GM21717 (cell line): ENCODE results near the gene CCDC97.
A peak's percentile ranks its signal among the peaks of the same experiment; 100 is the strongest.

ENCODE experiments used
- ATAC-seq: cut with Tn5 transposase; IDR thresholded peaks from one replicate; pipeline ENCODE4 v1.9.1; 2021; ENCODE audit warnings: mild to moderate bottlenecking, moderate library complexity; ENCODE audit not compliant: unreplicated experiment

The CCDC97 gene

DNA sequence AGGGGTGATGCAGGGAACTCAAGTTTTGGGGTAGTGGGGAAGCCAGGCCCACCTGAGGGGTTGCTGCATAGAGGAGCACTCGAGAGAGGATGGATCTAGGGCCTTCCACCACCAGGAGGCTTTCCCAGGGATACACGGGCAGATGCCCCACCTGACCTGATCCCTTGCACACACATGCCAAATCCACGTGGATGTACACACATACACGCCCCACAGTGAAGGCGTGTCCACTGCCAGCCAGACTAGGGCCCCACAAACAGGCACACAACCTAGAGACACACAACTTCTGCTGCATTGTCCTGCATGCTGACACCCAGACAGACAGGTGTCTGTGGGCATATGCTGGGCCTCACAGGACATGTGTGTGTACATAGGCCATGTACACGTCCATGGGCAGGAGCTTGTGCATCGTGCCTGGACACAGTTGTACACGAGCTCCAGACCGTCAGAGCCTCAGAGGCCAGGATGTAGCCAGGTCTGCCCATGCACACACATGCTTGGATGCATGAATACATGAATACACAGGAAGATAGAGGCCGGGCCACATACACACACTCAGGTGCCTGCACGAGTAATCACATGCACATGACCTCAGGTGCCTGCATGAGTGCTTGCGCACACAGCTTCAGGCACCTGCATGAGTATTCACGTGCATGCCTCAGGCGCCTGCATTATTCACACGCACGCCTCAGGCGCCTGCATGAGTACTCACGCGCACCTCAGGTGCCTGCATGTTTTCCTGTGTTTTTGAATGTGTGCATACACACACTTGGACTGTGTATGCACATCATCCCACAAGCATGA, 8.9 kb downstream of the CCDC97 start:
- no peak for ATAC-seq

DNA sequence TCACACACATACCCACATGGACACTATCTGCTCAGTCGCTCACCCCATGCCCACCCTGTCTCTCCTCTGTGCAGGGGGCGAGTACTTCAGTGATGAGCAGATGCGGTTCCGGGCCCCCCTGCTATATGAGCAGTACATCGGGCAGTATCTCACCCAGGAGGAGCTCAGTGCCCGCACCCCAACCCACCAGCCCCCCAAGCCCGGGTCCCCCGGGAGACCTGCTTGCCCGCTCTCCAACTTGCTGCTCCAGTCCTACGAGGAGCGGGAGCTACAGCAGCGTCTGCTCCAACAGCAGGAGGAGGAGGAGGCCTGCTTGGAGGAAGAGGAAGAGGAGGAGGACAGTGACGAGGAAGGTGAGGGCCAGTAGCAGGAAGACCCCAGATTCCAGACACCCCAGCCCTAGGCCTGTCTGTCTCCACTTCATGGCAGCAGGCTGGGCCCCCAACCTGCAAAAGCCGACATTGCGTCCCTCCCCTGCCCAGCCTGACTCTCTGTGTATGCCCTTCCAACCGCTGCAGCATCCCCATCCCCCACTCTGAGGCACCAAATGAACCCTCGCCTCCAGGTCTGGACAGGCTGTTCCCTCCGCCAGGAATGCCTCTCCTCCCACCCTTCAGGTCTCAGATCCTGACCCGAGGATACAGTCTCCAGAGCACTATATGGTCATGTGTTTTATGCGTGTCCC, 9.7 kb downstream of the CCDC97 start:
- ATAC-seq: no peak

DNA sequence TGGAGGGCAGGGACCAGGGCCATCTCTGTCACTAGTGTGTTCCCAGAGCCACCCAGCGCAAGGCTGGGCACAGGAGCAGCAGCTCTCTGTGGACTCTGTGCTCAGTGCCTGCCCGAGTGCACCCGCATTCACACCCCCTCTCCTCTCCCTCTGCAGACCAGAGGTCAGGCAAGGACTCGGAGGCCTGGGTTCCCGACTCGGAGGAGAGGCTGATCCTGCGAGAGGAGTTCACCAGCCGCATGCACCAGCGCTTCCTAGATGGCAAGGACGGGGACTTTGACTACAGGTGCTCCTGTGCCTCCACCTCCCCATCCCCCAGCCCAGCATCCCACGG, 10.2 kb downstream of the CCDC97 start:
- no peak for ATAC-seq

DNA sequence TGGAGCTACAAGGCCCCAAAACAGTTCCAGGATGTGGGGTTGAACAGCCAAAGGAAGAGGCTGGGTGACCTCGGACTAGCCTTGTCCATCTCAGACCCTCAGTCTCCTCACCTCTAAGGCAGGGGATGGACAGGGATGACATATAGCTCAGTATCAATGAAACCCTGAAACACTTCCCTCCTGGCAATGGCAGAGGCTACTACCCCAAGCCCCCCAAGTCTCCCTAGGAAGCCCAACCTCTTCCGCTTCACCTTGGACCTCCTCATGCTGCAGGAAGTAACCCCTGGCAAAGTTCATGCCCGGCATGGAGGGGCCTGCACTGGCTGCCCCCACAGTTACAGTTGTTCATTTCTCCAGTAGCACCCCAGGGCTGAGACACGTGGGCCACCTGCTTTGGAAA, 10.6 kb downstream of the CCDC97 start:
- no peak for ATAC-seq

DNA sequence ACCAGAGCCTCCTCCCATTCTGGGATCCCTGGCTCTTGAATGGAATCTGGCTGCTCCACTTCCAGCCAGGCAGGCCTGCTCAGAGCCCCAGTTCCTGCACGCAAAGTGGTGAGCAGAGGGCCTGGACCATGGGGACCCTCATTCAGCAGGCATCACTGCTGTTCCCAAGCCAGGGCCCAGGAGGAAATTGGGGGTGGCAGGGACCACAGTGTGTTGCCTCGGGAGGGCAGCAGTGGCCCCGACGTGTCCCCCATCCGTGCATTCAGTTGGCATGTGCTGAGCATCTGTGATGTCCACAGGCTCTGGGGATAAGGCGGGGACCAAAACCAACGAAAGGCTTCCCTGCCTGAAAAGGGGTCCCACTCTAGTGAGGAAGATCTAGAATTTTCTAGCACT, 11.2 kb downstream of the CCDC97 start:
- ATAC-seq: no peak

DNA sequence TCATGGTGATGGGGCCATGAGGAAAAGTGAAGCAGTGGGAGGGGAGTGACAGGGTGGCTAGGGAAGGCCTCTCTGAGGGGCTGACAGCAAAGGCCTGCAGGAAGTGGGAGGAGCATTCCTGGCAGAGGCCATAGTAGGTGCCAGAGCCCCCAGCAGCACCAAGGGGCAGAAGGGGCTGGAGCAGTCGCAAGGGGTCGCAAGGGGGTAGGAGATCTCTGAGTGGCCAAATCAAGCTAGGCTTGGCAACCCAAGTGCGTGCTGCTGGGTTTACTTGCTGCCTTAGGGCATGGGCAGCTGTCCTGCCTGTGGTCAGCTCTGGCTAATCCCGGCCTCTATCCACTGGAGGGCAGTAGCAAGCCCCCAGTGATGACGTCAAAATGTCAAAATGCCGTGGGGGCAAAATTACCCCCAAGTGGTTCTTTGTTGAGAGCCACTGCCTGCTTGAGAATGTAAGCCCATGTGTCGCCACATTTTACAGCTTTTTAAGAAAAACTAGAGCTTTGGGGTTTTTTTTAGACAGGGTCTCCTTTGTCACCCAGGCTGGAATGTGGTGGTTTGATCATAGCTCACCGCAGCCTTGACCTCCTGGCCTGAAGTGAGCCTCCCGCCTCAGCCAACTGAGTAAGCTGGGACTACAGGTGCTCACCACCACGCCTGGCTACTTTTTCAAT, 11.8 kb downstream of the CCDC97 start:
- ATAC-seq: no peak

DNA sequence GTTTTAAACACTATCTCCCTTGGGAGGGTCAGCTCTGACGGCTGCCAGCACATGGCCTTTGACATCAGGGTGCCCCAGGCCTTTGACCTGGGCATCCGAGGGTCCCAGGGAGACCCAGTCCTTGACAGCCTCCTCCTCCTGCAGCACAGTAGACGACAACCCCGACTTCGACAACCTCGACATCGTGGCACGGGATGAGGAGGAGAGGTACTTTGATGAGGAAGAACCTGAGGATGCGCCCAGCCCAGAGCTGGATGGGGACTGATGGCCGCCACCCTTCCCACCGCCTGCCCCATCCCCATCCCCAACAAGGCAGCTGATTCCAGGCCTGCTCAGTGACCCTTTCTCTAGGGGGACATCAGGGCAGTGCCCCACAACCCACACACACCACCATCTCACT, 12.5 kb downstream of the CCDC97 start:
- ATAC-seq: no peak

DNA sequence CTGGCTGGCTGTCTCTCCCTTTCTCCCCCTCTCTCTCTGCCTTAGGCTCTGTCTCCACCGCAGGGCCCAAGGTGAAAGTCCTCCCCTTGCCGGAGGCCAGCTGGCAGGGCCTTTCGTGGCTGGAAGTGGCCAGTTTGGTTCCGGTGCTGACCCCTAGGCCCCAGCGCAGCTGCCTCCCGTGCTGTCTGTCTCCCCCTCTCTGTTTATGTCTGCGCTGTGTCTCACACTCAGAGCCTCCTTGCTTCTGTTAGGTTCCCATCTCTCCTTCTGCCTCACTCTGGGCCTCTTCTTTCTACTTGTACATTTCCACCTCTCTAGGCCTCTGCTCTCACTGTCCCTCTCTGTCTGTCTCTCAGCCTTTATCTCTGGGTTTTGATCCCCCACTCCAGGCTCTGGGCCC, 13.1 kb downstream of the CCDC97 start:
- ATAC-seq: no peak

DNA sequence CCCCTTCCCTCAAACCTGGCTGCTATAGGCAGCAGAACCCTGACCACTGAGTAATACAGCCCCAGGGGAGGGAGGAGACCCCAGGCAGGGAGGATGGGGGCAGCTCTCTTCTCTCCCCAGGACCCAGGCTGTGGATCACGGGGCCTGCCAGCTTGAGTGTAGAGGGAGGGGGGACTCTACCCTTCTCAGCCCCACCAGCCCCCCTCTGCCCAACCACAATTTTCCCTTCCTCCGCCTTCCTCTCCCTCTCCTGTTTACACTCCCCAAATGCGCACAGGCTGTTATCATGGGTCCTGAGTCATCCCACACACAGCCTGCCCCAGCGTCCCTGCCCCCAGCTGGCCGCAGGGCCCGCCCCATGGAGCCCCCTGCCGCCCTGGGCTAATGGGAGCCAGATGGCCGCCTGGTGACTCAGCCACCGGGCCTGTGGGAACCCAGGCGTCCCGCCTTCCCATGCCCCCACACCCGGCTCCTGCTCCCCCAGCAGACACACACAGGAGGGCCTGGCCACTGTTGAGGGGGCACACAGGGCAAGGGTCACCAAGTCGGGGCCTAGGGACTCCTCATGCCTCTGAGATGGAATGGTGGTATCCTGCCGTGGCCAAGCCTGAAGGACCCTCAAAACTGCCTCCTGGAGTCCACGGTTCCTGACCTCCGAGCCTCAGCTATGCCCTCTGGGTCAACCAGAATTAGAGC, 13.6 kb downstream of the CCDC97 start:
- no peak for ATAC-seq

DNA sequence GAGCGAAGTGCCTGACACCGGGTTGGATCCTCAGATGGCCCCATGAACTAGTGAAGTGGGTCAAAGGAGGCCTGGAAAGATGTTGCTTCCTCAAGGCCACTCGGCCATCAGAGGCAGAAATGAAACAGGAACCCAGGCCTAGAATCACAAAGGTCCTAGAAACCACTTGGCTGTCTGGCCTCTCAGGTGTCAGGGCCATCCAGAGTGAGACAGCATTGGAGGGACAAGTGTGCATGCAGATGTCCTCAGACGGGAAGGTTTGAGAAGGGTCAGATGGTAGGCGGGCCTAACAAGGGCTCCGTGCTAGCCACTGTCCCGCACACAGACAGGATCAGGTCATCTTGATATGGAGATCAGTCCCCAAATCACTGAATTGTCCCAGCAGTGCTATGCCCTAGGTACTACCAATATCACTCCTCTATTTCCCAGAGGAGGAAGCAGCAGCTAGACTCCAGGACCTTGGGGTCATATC, 14.3 kb downstream of the CCDC97 start:
- no peak for ATAC-seq

DNA sequence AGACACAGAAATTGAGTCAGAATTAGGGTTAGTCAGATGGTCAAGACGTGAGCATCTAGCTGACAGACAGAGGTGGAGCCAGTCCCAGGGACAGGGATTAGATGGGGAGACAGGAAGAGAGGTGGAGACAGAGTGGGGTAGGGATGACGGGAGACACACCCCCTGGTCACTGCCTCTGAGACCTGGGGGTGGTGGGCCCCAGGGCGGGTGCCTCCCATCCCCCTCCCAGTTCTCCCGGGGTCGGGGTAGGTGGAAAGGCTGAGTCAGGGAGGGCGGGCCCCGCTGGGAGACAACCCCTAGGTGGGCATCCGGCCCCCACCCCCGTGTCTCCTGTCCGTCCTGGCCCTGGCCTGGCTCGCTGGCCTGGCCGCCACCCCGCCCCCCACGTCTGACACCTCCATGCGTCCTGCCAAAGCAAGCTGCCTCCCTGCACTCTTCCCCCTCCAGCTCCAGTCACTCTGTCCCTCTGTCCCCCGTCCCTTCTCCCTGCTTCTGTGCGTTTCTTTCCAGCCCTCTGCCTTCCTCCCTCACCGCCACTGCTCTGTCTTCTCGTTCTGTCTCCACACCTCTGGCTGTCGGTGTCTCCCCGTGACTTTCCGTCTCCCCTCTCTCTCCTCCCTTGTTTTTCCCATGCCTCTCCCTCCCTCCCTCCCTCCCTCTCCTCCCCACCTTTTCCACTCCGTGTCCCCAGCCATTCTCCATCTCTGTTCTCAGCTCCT, 15.1 kb downstream of the CCDC97 start:
- ATAC-seq: no peak

DNA sequence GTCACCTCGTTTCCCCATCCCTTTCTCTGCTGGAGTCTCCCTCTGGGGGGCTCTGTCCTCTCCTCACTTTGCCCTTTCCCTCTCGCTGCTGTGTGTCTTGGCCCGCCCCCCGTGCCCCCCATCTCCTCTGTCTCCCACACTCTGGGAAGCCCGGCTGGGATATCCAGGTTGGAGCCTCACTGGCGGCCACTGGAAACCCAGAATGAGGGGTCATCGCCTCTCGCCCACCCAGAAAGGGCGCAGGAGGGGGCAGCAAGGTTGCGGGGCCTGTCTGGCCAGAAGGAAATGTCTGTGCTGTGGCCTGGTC, 15.6 kb downstream of the CCDC97 start:
- no peak for ATAC-seq

DNA sequence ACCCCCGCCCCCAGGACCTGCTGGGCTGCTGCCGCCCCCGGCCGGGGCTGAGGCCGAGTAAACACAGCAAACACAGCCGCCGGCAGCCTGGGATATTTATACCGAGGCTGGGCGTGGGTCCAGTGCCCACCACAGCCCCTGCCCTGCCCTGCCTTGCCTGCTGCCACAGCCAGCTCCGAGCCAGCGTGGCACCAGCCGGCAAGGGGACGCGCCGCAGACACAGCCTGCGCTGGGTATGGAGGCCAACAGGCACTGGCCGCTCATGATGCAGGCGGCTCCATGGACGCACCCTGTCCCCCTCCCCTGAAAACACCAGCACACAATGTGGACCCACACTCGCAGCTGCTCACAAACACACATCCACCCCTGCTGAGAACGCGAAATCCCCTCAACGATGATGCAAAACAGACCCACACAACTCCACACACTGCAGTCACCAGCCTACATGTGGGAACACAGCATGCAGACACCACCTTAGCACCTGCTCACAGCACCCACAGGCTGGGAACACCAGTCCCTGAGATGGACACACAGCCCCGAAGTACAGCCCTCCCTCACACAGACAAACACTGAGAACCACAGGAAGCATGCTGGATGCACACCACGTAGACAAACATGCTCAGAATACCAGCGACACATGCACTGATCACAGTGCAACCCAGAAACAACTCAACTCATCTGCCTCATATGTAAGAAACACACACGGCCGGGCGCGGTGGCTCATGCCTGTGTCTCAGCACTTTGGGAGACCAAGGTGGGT, 16.2 kb downstream of the CCDC97 start:
- no peak for ATAC-seq

DNA sequence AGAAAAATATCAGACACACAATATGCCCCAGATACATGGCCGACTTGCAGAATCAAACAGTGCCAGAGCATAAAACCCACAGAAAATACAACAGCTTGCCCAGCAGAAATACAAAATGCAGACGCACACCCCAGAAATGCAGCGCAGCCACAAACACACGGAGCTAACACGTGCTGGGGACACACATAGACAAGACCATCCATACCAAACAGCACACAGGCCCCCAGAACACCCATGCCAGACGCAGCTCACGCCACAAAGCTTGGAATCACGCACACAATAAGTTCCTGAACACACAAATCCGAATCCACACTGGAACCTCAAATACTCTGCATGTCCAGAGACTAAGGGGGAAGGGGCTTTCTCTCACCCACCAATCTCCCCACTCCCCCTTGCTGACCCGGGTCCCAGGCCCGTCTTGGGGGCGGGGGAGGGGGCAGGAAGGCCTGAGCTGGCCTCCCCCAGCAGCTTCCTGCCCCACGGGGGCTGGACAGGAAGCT, 17.2 kb downstream of the CCDC97 start:
- ATAC-seq: no peak

DNA sequence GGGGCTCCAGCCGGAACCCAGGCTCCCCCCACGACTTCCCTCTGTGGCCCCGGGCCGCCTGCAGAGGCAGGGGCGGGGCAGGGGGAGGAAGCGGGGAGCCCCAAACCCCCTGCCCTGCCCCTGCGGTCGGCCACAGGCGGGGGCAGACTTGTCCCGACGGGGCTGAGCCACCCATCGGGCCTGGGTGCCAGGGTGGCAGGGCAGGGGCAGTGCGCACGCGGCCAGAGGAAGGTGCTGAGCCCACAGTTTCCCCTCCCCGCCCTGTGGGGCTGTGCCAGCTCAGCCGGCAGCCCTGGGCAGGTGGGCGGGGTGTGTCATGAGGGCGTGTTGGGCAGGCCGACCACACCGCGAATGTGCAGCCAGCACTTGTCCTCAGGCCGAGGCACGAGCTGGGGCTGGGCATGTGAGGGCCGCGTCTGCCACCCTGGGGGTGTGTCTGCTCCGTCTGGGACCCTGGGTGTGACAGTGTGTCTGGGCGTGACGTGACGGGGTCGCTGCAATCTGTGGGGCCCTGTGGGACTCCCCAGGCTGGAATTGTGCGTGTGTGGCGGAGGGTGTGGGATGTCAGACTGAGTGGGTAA, 17.7 kb downstream of the CCDC97 start:
- ATAC-seq: peak; percentile 50

DNA sequence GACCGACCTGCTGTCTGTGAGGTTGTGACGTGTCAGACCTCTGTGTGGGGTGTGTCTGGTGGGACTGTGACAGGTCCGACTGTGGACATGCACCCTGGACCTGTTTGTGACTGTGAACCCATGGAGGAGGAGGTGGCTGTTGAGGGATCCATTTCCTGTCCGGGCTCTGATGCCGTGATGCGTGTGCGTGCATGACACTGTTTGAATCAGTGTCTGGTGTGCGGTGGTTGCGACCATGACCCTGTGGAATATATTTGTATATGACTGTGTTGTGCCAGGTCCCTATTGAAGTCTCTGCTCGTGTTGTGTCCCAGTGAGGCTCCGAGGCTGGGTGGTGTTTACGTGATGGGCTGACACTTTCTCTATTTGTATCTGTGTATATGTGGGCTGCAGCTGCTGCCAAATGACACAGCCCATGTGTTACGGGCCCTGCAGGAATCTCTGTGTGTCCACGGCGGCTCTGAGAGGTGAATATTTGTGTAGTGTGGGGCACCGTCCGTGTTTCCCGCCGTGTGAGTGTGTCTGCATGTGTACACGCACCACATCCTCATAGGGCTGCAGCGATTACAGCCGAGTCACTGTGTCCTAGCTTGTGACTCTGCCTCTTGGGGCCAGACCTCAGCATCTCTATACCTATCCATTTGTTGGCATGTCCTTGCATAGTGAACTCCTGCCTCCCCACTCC, 18.3 kb downstream of the CCDC97 start:
- no peak for ATAC-seq

DNA sequence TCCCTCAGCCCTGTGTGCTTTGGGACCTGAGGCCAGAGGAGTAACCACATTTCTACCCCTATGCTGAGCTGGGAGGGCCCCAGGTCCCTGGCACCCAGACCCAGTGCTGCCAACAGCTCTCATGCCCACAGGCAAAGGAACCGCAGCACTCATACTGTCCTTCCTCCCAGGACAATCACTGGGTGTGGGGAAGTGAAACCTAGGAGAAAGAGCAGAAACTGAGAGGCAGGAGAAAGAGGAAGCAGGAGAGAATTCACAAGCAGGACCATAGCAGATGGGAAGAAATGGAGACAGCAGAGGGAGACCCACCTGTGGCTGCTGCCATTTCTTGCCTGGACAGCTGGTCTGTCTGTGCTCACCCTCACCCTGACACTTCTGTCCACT, 18.9 kb downstream of the CCDC97 start:
- ATAC-seq: no peak

DNA sequence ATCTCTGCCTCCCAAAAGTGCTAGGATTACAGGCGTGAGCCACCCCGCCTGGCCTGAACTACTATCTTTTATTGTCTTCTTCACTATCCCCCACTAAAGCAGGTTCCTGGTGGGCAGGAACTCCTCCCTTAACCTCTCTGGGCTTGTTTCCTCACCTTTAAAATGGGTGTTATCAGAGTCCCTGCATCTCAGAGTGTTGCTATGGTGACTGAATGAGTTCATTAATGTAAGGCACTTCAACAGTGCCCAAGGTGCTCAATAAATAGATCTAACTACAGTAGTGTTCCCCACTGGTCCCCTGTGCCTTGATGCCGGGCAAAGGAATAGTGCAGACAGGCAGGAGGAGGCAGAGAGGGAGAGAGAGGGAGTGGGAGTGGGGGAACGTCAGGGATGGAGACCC, 20.5 kb downstream of the CCDC97 start:
- no peak for ATAC-seq
